Liver (tissue), 10 donors: Measurements from ENCODE around the gene ARL13B. TPM values are rescaled to one million over a fixed set of nuclear protein-coding genes. Genes with fewer than 3 reads are reported as not detected.

Source experiments
- DNase-seq: peaks from one replicate; pipeline ENCODE4 v3.0.0-alpha.2; 2017; ENCODE audit warnings: low spot score
- H3K27ac ChIP-seq, 2 donors: one replicate each; pipeline ENCODE4 v1.7.0; 2013; ENCODE audit warnings: inconsistent platforms in 2 of 2, low read length in 2 of 2, control low read depth in 1 of 2, low read depth in 1 of 2, mild to moderate bottlenecking in 1 of 2
- H3K27me3 ChIP-seq, 4 donors: one replicate each; pipeline versions ENCODE4 v1.6.1 to v1.7.0; 2013; ENCODE audit warnings: low read length in 3 of 4, inconsistent platforms in 1 of 4, mild to moderate bottlenecking in 1 of 4, moderate library complexity in 1 of 4; ENCODE audit not compliant: control insufficient read depth in 4 of 4, insufficient read depth in 4 of 4
- H3K36me3 ChIP-seq, 4 donors: one replicate each; pipeline versions ENCODE4 v1.6.1 to v1.7.0; 2013; ENCODE audit warnings: low read length in 3 of 4, mild to moderate bottlenecking in 3 of 4, low read depth in 1 of 4, moderate library complexity in 1 of 4; ENCODE audit not compliant: control insufficient read depth in 4 of 4, insufficient read depth in 3 of 4
- H3K4me1 ChIP-seq, 4 donors: one replicate each; pipeline versions ENCODE4 v1.6.1 to v1.7.0; 2013; ENCODE audit warnings: low read length in 3 of 4, mild to moderate bottlenecking in 3 of 4, moderate library complexity in 1 of 4; ENCODE audit not compliant: control insufficient read depth in 4 of 4, insufficient read depth in 4 of 4
- H3K4me3 ChIP-seq, 3 donors: one replicate each; pipeline versions ENCODE4 v1.6.1 to v1.7.0; 2013; ENCODE audit warnings: low read length in 3 of 3, control low read depth in 1 of 3, low read depth in 1 of 3, mild to moderate bottlenecking in 1 of 3
- H3K9ac ChIP-seq, 2 donors: one replicate each; pipeline ENCODE4 v1.7.0; 2013; ENCODE audit warnings: low read length in 2 of 2, mild to moderate bottlenecking in 2 of 2, moderate library complexity in 2 of 2, control low read depth in 1 of 2, low read depth in 1 of 2
- H3K9me3 ChIP-seq, 4 donors: one replicate each; pipeline versions ENCODE4 v1.6.1 to v1.7.0; 2013; ENCODE audit warnings: low read length in 3 of 4; ENCODE audit not compliant: control insufficient read depth in 4 of 4
- CTCF ChIP-seq: fragments of 150-350 bp; IDR thresholded peaks from 2 replicates; pipeline ENCODE4 v1.5.1; 2017; ENCODE audit warnings: improper control_type of control experiment, low read depth, low read length; ENCODE audit not compliant: missing input control
- EGR1 ChIP-seq, 2 donors: IDR thresholded peaks; 2 replicates each; pipeline ENCODE4 v1.6.1; 2016 to 2018; ENCODE audit warnings: antibody characterized with exemption in 2 of 2, low read depth in 2 of 2
- FOXA1 ChIP-seq: IDR thresholded peaks from 2 replicates; pipeline ENCODE4 v1.6.1; 2016; ENCODE audit warnings: antibody characterized with exemption
- NR2F2 ChIP-seq: IDR thresholded peaks from 2 replicates; pipeline ENCODE4 v1.6.1; 2016; ENCODE audit warnings: antibody characterized with exemption
- REST ChIP-seq: IDR thresholded peaks from 2 replicates; pipeline ENCODE4 v1.6.1; 2016; ENCODE audit warnings: antibody characterized with exemption, mild to moderate bottlenecking
- SP1 ChIP-seq: IDR thresholded peaks from 2 replicates; pipeline ENCODE4 v1.6.1; 2018; ENCODE audit warnings: antibody characterized with exemption, mild to moderate bottlenecking
- YY1 ChIP-seq: IDR thresholded peaks from 2 replicates; pipeline ENCODE4 v1.6.1; 2016; ENCODE audit warnings: antibody characterized with exemption, mild to moderate bottlenecking
- WGBS: extraction: QIAGEN DNeasy Blood & Tissue Kit; methylation state at CpG from one replicate; pipeline ENCODE4 v1.1.7; 2013; 5-methylcytosine and 5-hydroxymethylcytosine counted together
- polyA plus RNA-seq, 2 donors: library from polyadenylated mRNA; stranded (reverse) in 1 of 2; unstranded in 1 of 2; fragments of 200-250 nt in 1 of 2; fragments of >200 nt in 1 of 2; fragmentation: Nextera tagmentation in 1 of 2; extraction: Ambion mirVana in 1 of 2; gene quantifications; one replicate each; pipeline versions ENCODE4 v1.2.1 to v1.2.3, GENCODE V29; 2013 to 2015
- small RNA-seq: library from RNA; depleted of rRNA; stranded (forward); fragments of <200 nt; gene quantifications from one replicate; pipeline ENCODE3, GENCODE V24; 2014
- total RNA-seq, 2 donors: library from RNA; depleted of rRNA; stranded (reverse); fragments of >200 nt; gene quantifications; one replicate each; pipeline ENCODE4 v1.2.3, GENCODE V29; 2014
- donor health status: healthy.
- donor health status: healthy.
- donor health status: healthy.
- donor health status: healthy.
- donor health status: healthy.

Gene ARL13B
- total and polyA plus RNA-seq, 4 donors: 3.0 to 5.8 (median 3.5) TPM

GRCh38 chr3:94099311-94099710 is 119.4 kb downstream of the ARL13B start (continued):
- TF ChIP-seq SP1: no peak

GRCh38 chr3:94101860-94102259 is 121.9 kb downstream of the ARL13B start:
- no peak overlapping the region for H3K4me3 ChIP-seq
- H3K9me3 ChIP-seq: no peaks in the 10 kb centered on the region
- WGBS: 79% methylated on average over 4 of the region's 4 CpGs
- peaks cover 4 to 14% (median 10%) of the 10 kb centered on the region in 4 donors for H3K36me3 ChIP-seq
- no peak for TF ChIP-seq REST
- TF ChIP-seq CTCF: no peak
- no peak for TF ChIP-seq NR2F2
- TF ChIP-seq EGR1 (IDR thresholded peaks at IDR 0.05; ENCODE audit: low read depth in 2 of 2): no peak
- no peak for TF ChIP-seq YY1
- no peak for TF ChIP-seq FOXA1
- no peaks in the 10 kb centered on the region for H3K27me3 ChIP-seq
- H3K9ac ChIP-seq: no peak overlapping the region
- H3K4me1 ChIP-seq: no peaks in the 10 kb centered on the region
- H3K27ac ChIP-seq: no peak overlapping the region
- DNase-seq: no peak

Small RNAs within 50 kb of the gene (small RNA-seq; reads per million reads assigned to genes)
- gene RF00019 (not detected), gene RNU6-511P (not detected)

Other genes with a start within 250 kb of the ARL13B start
- gene PROS1, start 6.3 kb upstream of the ARL13B start, total RNA-seq: 100 to 1,000 TPM; 123 to 252 TPM
- 100 to 1,000 TPM in 1 of 2 donors, 10 to 100 TPM in 1; 88.9 to 162 TPM for gene PROS1, start 6.3 kb upstream of the ARL13B start, polyA plus RNA-seq
- not detected for gene STX19, start 48.4 kb downstream of the ARL13B start, total RNA-seq
- under 1 TPM in 1 of 2 donors, not detected in 1; 0.18 TPM for gene STX19, start 48.4 kb downstream of the ARL13B start, polyA plus RNA-seq
- 1 to 10 TPM; 2.6 to 3.9 TPM for gene DHFR2, start 82.8 kb downstream of the ARL13B start, total RNA-seq
- gene DHFR2, start 82.8 kb downstream of the ARL13B start, polyA plus RNA-seq: 1 to 10 TPM; 2.3 to 2.4 TPM
- 10 to 100 TPM; 11.1 to 14.6 TPM for gene NSUN3, start 82.9 kb downstream of the ARL13B start, total RNA-seq
- gene NSUN3, start 82.9 kb downstream of the ARL13B start, polyA plus RNA-seq: 1 to 10 TPM; 3.8 to 5.1 TPM